HG02798 (cell line): ENCODE results near the gene PRDX1.

ENCODE experiments used
- ATAC-seq: cut with Tn5 transposase; IDR thresholded peaks from one replicate; pipeline ENCODE4 v1.9.1; 2021; ENCODE audit warnings: mild to moderate bottlenecking; ENCODE audit not compliant: unreplicated experiment, poor library complexity

PRDX1 gene

GRCh38 chr1:45521413-45522323 is at the start of gene PRDX1:
TSS of gene PRDX1 (minus strand) at chr1:45521884. CDS start at chr1:45519043, 2,841 bp downstream.
- ATAC-seq = peak; percentile 85

GRCh38 chr1:45570631-45571030 is 48.9 kb upstream of the PRDX1 start:
- no peak for ATAC-seq

- ATAC-seq = peak; percentile 65
Measured at GRCh38 chr1:45569962-45570581, 48.4 kb upstream of the PRDX1 start.

- no peak for ATAC-seq
Measured at GRCh38 chr1:45569571-45569961, 47.9 kb upstream of the PRDX1 start.

- no peak for ATAC-seq
Measured at GRCh38 chr1:45568421-45568820, 46.7 kb upstream of the PRDX1 start.

GRCh38 chr1:45567911-45568310 is 46.2 kb upstream of the PRDX1 start:
- no peak for ATAC-seq

- no peak for ATAC-seq
Measured at GRCh38 chr1:45566722-45567121, 45.0 kb upstream of the PRDX1 start.

GRCh38 chr1:45563843-45564242 is 42.2 kb upstream of the PRDX1 start:
- no peak for ATAC-seq

- no peak for ATAC-seq
Measured at GRCh38 chr1:45557422-45557944, 35.8 kb upstream of the PRDX1 start.

GRCh38 chr1:45554198-45554597 is 32.5 kb upstream of the PRDX1 start:
- no peak for ATAC-seq

GRCh38 chr1:45552331-45552730 is 30.6 kb upstream of the PRDX1 start:
- ATAC-seq = no peak

GRCh38 chr1:45551684-45552083 is 30.0 kb upstream of the PRDX1 start:
- ATAC-seq = no peak

- peak; percentile 93 for ATAC-seq
Measured at GRCh38 chr1:45550401-45551351, 29.0 kb upstream of the PRDX1 start, which contains the start of gene AKR1A1. TSS of gene AKR1A1 (plus strand) at chr1:45550826. CDS start at chr1:45561795, 10,969 bp downstream.

GRCh38 chr1:45545553-45546310 is 24.0 kb upstream of the PRDX1 start:
- peak; percentile 9 for ATAC-seq

GRCh38 chr1:45545019-45545493 is 23.4 kb upstream of the PRDX1 start:
- ATAC-seq = peak; percentile 58

GRCh38 chr1:45544530-45544929 is 22.8 kb upstream of the PRDX1 start:
- no peak for ATAC-seq

GRCh38 chr1:45543581-45544417 is 22.1 kb upstream of the PRDX1 start:
- peak; percentile 61 for ATAC-seq

- no peak for ATAC-seq
Measured at GRCh38 chr1:45542591-45542990, 20.9 kb upstream of the PRDX1 start.
